ENCODE results near the gene CDK13.

DNA sequence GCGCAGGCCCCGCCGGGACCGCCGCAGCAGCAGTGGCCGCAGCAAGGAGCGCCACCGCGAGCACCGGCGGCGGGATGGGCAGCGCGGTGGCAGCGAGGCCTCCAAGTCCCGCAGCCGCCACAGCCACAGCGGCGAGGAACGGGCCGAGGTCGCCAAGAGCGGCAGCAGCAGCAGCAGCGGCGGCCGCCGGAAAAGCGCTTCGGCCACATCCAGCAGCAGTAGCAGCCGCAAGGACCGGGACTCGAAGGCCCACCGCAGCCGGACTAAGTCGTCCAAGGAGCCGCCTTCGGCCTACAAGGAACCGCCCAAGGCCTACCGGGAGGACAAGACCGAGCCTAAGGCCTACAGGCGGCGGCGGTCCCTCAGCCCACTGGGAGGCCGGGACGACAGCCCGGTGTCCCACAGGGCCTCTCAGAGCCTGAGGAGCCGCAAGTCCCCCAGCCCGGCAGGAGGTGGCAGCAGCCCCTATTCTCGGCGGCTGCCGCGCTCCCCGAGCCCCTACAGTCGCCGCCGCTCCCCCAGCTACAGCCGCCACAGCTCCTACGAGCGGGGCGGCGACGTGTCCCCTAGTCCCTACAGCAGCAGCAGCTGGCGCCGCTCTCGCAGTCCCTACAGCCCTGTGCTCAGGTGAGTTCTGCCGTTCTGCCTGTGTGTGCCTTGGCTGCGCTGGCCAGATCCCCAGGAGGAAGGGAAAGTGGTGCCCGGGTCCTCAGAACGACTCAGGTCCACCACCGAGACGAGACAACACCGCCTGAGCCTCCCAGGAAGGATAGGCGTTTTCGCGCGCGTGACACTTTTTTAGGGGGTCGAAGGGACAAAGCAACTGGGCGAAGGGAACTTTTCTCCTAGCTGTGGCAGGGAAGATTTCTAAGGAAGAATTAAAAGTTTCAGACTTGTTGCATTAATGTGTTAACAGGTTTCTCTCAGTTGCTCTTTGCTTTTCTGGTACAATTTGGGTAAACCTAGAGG is 1.5 kb downstream of the CDK13 start:
- TF ChIP-seq, protein P1, sequence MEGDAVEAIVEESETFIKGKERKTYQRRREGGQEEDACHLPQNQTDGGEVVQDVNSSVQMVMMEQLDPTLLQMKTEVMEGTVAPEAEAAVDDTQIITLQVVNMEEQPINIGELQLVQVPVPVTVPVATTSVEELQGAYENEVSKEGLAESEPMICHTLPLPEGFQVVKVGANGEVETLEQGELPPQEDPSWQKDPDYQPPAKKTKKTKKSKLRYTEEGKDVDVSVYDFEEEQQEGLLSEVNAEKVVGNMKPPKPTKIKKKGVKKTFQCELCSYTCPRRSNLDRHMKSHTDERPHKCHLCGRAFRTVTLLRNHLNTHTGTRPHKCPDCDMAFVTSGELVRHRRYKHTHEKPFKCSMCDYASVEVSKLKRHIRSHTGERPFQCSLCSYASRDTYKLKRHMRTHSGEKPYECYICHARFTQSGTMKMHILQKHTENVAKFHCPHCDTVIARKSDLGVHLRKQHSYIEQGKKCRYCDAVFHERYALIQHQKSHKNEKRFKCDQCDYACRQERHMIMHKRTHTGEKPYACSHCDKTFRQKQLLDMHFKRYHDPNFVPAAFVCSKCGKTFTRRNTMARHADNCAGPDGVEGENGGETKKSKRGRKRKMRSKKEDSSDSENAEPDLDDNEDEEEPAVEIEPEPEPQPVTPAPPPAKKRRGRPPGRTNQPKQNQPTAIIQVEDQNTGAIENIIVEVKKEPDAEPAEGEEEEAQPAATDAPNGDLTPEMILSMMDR (IDR thresholded peaks at IDR 0.05) = peak in 2 of 4 experiments; percentile 25 to 43
- TF ChIP-seq POLR2A (IDR thresholded peaks at IDR 0.05) (peak; percentile 14), POLR2AphosphoS5 (IDR thresholded peaks at IDR 0.05) (peak; percentile 12)
